ENCODE results near the gene EP300. TPM values are rescaled to one million over a fixed set of nuclear protein-coding genes. Genes with fewer than 3 reads are reported as not detected.

The EP300 gene
- total and polyA plus RNA-seq, 8 donors, result 63.3 to 80.1 (median 76.9) TPM

DNA sequence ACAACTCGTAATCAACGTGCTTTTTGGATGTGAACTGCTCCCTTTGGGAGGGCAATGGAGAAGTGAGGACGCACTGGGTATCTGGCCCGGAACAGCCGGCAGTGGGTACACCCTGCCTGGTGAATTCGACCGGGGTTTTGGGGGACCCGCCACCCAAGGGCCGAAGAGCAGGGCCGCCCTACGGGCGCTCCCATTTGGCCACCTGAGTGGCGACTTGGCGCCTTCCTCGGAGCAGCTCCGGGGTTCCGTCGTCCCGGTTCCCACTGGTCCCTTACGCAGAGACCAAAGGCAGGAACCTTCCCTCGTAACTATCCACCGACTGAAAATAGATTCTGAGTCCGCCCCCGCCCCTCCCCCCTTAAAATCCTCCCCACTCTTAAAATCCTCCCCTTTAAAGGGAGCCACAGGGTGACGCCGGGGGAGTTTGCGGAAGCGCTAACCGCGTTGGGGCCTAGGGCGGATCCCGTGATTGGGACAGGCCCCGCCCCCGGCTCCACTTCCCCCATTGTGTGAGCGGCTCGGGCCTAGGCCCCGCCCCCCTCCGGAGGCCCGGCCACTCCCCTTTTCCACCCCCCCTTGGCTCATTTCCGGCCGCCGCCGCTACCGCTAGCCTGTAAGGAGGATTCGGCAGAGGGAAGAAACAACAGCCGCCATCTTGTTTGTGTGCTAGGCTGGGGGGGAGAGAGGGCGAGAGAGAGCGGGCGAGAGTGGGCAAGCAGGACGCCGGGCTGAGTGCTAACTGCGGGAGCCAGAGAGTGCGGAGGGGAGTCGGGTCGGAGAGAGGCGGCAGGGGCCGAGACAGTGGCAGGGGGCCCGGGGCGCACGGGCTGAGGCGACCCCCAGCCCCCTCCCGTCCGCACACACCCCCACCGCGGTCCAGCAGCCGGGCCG is 1.0 kb upstream of the EP300 start:
- H3K27ac ChIP-seq, result peak overlapping the region; percentile 100
- H3K4me3 ChIP-seq, result peak overlapping the region; percentile 82 to 91
- intact Hi-C loops (cut with DNase I), result loop anchor here in 1 of 2 donors (10.0 kb wide), 1 partner anchor 137 kb away; the partner anchor contains the start of gene RBX1
- TF ChIP-seq, protein P1, sequence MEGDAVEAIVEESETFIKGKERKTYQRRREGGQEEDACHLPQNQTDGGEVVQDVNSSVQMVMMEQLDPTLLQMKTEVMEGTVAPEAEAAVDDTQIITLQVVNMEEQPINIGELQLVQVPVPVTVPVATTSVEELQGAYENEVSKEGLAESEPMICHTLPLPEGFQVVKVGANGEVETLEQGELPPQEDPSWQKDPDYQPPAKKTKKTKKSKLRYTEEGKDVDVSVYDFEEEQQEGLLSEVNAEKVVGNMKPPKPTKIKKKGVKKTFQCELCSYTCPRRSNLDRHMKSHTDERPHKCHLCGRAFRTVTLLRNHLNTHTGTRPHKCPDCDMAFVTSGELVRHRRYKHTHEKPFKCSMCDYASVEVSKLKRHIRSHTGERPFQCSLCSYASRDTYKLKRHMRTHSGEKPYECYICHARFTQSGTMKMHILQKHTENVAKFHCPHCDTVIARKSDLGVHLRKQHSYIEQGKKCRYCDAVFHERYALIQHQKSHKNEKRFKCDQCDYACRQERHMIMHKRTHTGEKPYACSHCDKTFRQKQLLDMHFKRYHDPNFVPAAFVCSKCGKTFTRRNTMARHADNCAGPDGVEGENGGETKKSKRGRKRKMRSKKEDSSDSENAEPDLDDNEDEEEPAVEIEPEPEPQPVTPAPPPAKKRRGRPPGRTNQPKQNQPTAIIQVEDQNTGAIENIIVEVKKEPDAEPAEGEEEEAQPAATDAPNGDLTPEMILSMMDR (IDR thresholded peaks at IDR 0.05), result peak in 1 of 2 donors; percentile 17
- peaks cover 8 to 30% of the 10 kb centered on the region in 2 donors for H3K4me1 ChIP-seq
- ATAC-seq (peak; percentile 94), DNase-seq (peak; percentile 98 to 100 (median 99))
- H3K27me3 ChIP-seq, result no peaks in the 10 kb centered on the region
- no peaks in the 10 kb centered on the region for H3K36me3 ChIP-seq
- H3K9me3 ChIP-seq, result no peaks in the 10 kb centered on the region

DNA sequence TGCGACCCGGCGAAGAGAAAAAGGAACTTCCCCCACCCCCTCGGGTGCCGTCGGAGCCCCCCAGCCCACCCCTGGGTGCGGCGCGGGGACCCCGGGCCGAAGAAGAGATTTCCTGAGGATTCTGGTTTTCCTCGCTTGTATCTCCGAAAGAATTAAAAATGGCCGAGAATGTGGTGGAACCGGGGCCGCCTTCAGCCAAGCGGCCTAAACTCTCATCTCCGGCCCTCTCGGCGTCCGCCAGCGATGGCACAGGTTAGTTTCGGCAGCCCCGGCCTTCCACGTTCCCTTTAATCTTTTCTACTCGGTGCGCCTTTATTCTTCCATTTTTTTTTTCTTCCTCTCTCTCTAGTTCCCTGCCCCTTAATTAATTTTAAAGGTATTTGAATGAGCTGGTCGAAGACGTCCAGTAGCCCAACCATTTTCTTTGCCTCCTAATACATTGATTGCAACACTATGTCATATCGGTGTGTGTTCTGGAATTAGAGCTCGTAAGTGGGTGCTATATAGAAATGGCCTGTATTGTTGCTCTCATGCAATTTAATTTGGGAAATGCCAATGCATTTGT is 537 bp downstream of the EP300 start:
- Histone ChIP-seq H3K4me3 (peak overlapping the region; percentile 82 to 91), H3K9me3 (no peaks in the 10 kb centered on the region), H3K36me3 (no peaks in the 10 kb centered on the region), H3K27me3 (no peaks in the 10 kb centered on the region), H3K27ac (peak overlapping the region; percentile 100), H3K4me1 (peaks cover 20 to 46% of the 10 kb centered on the region in 2 donors)
- intact Hi-C loops (cut with DNase I), result loop anchor here in 1 of 2 donors (10.0 kb wide), 1 partner anchor 138 kb away; the partner anchor contains the start of gene RBX1
- ATAC-seq (peak; percentile 2), DNase-seq (peak; percentile 26 to 81 (median 43))
- TF ChIP-seq, protein P1 (IDR thresholded peaks at IDR 0.05), result no peak

DNA sequence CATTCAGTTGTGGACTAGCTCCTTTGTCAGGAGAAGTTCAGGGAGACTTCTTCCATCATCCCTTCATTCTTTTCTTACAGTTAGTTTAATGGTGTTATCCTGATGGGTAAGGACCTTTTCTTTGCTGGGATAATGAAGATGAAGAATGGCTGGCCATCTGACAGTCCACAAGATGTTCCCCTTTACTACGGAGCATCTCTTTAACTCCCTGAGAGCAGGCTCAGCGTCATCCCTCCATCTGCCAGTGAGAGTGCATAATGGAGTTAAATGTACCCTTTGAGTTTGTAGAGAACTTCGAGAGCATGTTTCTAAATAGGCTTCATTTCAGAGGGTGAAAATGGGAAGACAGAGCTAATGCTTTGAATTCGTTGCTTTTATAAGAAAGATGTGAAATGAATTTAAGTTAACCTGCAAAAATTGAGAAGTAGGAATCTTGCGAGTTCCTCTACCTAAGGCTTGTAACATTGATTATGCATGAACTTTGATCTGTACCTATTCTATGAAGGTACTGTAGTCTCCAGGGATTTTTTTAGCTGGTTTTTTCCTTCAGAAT is 1.7 kb downstream of the EP300 start:
- H3K36me3 ChIP-seq, result no peaks in the 10 kb centered on the region
- TF ChIP-seq, protein P1 (IDR thresholded peaks at IDR 0.05), result no peak
- peaks cover 20 to 58% of the 10 kb centered on the region in 2 donors for H3K4me1 ChIP-seq
- H3K27ac ChIP-seq, result peak overlapping the region in 1 of 2 donors; percentile 28
- H3K27me3 ChIP-seq, result no peaks in the 10 kb centered on the region
- no peaks in the 10 kb centered on the region for H3K9me3 ChIP-seq
- no peak for ATAC-seq
- intact Hi-C loops (cut with DNase I), result loop anchor here in 1 of 2 donors (10.0 kb wide), 1 partner anchor 139 kb away; the partner anchor contains the start of gene RBX1
- H3K4me3 ChIP-seq, result peak overlapping the region; percentile 82 to 91
- peak in 1 of 4 donors; percentile 35 for DNase-seq

DNA sequence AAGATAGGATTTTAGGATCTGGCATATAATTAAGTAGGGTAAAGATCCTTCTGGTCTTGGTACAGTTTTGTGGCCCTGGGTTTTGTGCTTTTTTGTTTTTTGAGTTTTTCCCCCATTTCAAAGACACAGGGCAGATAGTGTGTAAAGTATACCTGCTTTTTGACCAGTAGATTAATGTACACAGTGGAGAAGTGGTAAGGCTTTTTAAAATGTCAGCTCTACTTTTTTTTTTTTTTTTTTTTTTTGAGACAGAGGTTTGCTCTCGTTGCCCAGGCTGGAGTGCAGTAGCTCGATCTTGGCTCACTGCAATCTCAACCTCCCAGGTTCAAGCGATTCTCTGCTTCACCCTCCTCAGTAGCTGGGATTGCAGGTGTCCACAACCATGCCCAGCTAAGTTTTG is 4.0 kb downstream of the EP300 start:
- Histone ChIP-seq H3K4me3 (no peak overlapping the region), H3K4me1 (peaks cover 20 to 70% of the 10 kb centered on the region in 2 donors), H3K27ac (no peak overlapping the region), H3K9me3 (no peaks in the 10 kb centered on the region), H3K36me3 (no peaks in the 10 kb centered on the region), H3K27me3 (no peaks in the 10 kb centered on the region)
- ATAC-seq (no peak), DNase-seq (no peak)
- TF ChIP-seq, protein P1 (IDR thresholded peaks at IDR 0.05), result no peak
- intact Hi-C loops (cut with DNase I), result loop anchor here in 1 of 2 donors (10.0 kb wide), 1 partner anchor 142 kb away; the partner anchor contains the start of gene RBX1
